ENCODE measurements around the gene CCT6A.

DNA sequence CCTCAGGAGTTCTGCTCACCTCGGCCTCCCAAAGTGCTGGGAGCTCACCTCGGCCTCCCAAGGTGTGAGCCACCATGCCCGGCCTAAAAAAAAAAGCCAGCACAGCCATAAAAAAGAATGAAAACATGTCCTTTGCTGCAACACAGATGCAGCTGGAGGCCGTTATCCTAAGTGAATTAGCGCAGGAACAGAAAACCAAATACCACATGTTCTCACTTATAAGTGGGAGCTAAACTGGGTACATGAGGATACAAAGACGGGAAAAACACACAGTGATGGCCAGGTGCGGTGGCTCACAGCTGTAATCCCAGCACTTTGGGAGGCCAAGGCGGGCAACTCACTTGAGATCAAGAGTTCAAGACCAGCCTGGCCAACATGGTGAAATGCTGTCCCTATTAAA is 21.2 kb upstream of the CCT6A start:
- TF ChIP-seq, protein P1, sequence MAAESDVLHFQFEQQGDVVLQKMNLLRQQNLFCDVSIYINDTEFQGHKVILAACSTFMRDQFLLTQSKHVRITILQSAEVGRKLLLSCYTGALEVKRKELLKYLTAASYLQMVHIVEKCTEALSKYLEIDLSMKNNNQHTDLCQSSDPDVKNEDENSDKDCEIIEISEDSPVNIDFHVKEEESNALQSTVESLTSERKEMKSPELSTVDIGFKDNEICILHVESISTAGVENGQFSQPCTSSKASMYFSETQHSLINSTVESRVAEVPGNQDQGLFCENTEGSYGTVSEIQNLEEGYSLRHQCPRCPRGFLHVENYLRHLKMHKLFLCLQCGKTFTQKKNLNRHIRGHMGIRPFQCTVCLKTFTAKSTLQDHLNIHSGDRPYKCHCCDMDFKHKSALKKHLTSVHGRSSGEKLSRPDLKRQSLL (tag by site-specific recombination; IDR thresholded peaks at IDR 0.05) = no peak
- TF ChIP-seq, protein P2, sequence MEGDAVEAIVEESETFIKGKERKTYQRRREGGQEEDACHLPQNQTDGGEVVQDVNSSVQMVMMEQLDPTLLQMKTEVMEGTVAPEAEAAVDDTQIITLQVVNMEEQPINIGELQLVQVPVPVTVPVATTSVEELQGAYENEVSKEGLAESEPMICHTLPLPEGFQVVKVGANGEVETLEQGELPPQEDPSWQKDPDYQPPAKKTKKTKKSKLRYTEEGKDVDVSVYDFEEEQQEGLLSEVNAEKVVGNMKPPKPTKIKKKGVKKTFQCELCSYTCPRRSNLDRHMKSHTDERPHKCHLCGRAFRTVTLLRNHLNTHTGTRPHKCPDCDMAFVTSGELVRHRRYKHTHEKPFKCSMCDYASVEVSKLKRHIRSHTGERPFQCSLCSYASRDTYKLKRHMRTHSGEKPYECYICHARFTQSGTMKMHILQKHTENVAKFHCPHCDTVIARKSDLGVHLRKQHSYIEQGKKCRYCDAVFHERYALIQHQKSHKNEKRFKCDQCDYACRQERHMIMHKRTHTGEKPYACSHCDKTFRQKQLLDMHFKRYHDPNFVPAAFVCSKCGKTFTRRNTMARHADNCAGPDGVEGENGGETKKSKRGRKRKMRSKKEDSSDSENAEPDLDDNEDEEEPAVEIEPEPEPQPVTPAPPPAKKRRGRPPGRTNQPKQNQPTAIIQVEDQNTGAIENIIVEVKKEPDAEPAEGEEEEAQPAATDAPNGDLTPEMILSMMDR (tag by site-specific recombination; IDR thresholded peaks at IDR 0.05) = no peak
- TF ChIP-seq GLI4 (tag by site-specific recombination; IDR thresholded peaks at IDR 0.05) = no peak
- no peak for TF ChIP-seq YY1 (tag by site-specific recombination; IDR thresholded peaks at IDR 0.05)
- TF ChIP-seq ZBTB1 (tag by site-specific recombination; IDR thresholded peaks at IDR 0.05) = no peak
- TF ChIP-seq, protein P3, sequence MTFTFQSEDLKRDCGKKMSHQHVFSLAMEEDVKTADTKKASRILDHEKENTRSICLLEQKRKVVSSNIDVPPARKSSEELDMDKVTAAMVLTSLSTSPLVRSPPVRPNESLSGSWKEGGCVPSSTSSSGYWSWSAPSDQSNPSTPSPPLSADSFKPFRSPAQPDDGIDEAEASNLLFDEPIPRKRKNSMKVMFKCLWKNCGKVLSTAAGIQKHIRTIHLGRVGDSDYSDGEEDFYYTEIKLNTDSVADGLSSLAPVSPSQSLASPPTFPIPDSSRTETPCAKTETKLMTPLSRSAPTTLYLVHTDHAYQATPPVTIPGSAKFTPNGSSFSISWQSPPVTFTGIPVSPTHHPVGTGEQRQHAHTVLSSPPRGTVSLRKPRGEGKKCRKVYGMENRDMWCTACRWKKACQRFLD (tag by site-specific recombination; IDR thresholded peaks at IDR 0.05) = no peak
- no peak for TF ChIP-seq ZNF404 (tag by site-specific recombination; IDR thresholded peaks at IDR 0.05)
